Stomach (tissue), 4 donors: ENCODE data around the gene SLCO1B3.

Experiments used
- POLR2AphosphoS5 ChIP-seq, 3 donors: sonication (generic); formaldehyde crosslinking; IDR thresholded peaks; one replicate each; pipeline ENCODE4 v1.6.1; 2016; ENCODE audit warnings: antibody characterized with exemption in 3 of 3
- TF ChIP-seq, protein P1 (sequence below), 7 experiments: fragments of 450-650 bp in 4 of 7; fragments of 200-600 bp in 3 of 7; sonication (generic) in 3 of 7; IDR thresholded peaks; one replicate each; pipeline ENCODE4 v1.5.1; 2016 to 2019; ENCODE audit warnings: antibody characterized with exemption in 7 of 7, control low read depth in 2 of 7, mild to moderate bottlenecking in 1 of 7

GRCh38 chr12:20863056-20863455 lies 52.6 kb downstream of the SLCO1B3 start:
- TF ChIP-seq POLR2AphosphoS5 (IDR thresholded peaks at IDR 0.05): no peak
- TF ChIP-seq, protein P1, sequence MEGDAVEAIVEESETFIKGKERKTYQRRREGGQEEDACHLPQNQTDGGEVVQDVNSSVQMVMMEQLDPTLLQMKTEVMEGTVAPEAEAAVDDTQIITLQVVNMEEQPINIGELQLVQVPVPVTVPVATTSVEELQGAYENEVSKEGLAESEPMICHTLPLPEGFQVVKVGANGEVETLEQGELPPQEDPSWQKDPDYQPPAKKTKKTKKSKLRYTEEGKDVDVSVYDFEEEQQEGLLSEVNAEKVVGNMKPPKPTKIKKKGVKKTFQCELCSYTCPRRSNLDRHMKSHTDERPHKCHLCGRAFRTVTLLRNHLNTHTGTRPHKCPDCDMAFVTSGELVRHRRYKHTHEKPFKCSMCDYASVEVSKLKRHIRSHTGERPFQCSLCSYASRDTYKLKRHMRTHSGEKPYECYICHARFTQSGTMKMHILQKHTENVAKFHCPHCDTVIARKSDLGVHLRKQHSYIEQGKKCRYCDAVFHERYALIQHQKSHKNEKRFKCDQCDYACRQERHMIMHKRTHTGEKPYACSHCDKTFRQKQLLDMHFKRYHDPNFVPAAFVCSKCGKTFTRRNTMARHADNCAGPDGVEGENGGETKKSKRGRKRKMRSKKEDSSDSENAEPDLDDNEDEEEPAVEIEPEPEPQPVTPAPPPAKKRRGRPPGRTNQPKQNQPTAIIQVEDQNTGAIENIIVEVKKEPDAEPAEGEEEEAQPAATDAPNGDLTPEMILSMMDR (IDR thresholded peaks at IDR 0.05): no peak
